ENCODE measurements around the gene LZTFL1.

Gene LZTFL1

GRCh38 chr3:45794660-45795059, 47.3 kb downstream of the LZTFL1 start:
- no peak overlapping the region for H3K4me3 ChIP-seq (ENCODE audit: low read depth, low read length)
- no peak for TF ChIP-seq CTCF (IDR thresholded peaks at IDR 0.05; ENCODE audit: insufficient read depth, low read depth, low read length, missing control alignments)
- DNase-seq (ENCODE audit: low read depth) = no peak

- DNase-seq (ENCODE audit: low read depth) = no peak
- H3K4me3 ChIP-seq (ENCODE audit: low read depth, low read length) = no peak overlapping the region
- TF ChIP-seq CTCF (IDR thresholded peaks at IDR 0.05; ENCODE audit: insufficient read depth, low read depth, low read length, missing control alignments) = no peak
Observed at GRCh38 chr3:45794177-45794560, 47.8 kb downstream of the LZTFL1 start.

- H3K4me3 ChIP-seq (ENCODE audit: low read depth, low read length) = no peak overlapping the region
- TF ChIP-seq CTCF (IDR thresholded peaks at IDR 0.05; ENCODE audit: insufficient read depth, low read depth, low read length, missing control alignments) = no peak
- DNase-seq (ENCODE audit: low read depth) = no peak
Observed at GRCh38 chr3:45793482-45794176, 48.3 kb downstream of the LZTFL1 start.

- TF ChIP-seq CTCF (IDR thresholded peaks at IDR 0.05; ENCODE audit: insufficient read depth, low read depth, low read length, missing control alignments) = no peak
- H3K4me3 ChIP-seq (ENCODE audit: low read depth, low read length) = no peak overlapping the region
- no peak for DNase-seq (ENCODE audit: low read depth)
Observed at GRCh38 chr3:45792516-45793172, 49.3 kb downstream of the LZTFL1 start.

GRCh38 chr3:45792036-45792435, 49.9 kb downstream of the LZTFL1 start:
- no peak overlapping the region for H3K4me3 ChIP-seq (ENCODE audit: low read depth, low read length)
- TF ChIP-seq CTCF (IDR thresholded peaks at IDR 0.05; ENCODE audit: insufficient read depth, low read depth, low read length, missing control alignments) = no peak
- DNase-seq (ENCODE audit: low read depth) = no peak

DNA sequence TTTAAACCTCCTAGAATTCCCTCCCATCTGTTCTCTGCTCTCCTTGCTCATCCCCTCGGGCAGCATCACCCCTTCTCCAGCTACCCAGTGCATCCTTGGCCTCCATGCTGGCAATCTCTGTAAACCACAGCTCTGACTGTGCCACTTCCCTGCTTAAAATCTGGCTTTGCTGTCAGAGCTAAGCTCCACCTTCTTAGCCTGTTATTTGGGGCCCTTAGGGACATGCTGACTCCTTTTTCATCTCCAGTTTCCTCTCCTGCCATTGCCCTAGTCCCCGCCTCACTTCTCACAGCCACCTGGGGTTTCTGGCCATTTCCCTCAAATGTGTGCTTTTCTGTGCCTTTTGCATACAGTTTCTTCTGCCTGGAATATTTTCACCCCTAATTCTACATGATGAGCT, 51.3 kb downstream of the LZTFL1 start:
- no peak for DNase-seq (ENCODE audit: low read depth)
- no peak overlapping the region for H3K4me3 ChIP-seq (ENCODE audit: low read depth, low read length)
- no peak for TF ChIP-seq CTCF (IDR thresholded peaks at IDR 0.05; ENCODE audit: insufficient read depth, low read depth, low read length, missing control alignments)
